ENCODE data around the gene AATK. TPM values are rescaled to one million over a fixed set of nuclear protein-coding genes. Genes with fewer than 3 reads are reported as not detected.

Gene AATK
- total RNA-seq, 1 experiment from 2014 or later: 24.2 TPM

DNA sequence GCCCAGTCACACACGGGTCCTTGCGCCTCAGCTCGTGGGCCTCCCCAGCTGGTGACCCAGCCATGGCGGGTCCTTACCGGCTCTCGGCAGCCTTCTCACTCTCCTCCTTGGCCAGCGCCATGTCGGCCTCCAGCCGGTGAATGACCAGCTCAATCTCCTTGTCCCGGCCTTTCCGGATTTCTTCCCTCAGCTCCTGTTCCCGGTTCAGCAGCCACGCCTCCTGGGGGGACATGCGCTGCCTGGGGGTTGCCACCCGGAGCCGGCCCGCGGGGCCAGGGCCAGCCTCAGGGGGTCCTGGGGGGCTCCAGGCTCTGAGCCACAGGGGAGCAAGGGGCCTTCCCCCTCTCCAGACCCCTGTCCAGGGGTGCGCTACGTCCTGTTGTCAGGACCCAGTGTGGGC is 25.1 kb upstream of the AATK start:
- no peak overlapping the region for H3K27ac ChIP-seq
- H3K36me3 ChIP-seq: peaks cover 18% of the 10 kb centered on the region; the same call in 1 of the 2 replicates
- H3K9me3 ChIP-seq (replicated peaks): no peaks in the 10 kb centered on the region
- no peaks in the 10 kb centered on the region for H3K4me1 ChIP-seq
- no peak overlapping the region for H3K4me3 ChIP-seq
- no peaks in the 10 kb centered on the region for H3K27me3 ChIP-seq
- no peak for DNase-seq

DNA sequence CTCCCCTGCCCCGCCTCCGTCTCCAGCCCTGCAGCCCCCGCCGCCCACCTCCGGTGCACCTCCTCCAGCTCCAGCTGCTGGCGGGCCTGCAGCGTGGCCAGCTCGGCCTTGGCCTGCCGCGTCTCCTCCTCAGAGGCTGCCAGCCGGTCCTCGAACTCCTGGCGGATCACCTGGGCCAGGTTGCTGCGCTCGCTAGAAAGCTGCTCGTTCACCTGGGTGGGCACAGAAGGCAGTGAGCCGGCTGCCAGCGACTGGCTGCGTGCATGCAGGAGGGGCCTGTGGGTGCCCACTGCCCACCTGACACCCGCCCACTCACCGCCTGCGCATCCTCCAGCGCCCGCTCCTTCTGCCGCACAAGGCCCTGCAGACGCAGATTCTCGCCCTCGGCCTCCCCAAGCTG is 24.6 kb upstream of the AATK start:
- H3K27ac ChIP-seq: no peak overlapping the region
- H3K27me3 ChIP-seq: no peaks in the 10 kb centered on the region
- no peaks in the 10 kb centered on the region; the same call in 1 of the 2 replicates for H3K4me1 ChIP-seq
- DNase-seq: no peak
- H3K9me3 ChIP-seq (replicated peaks): no peaks in the 10 kb centered on the region
- peaks cover 12% of the 10 kb centered on the region; the same call in 1 of the 2 replicates for H3K36me3 ChIP-seq
- no peak overlapping the region for H3K4me3 ChIP-seq

DNA sequence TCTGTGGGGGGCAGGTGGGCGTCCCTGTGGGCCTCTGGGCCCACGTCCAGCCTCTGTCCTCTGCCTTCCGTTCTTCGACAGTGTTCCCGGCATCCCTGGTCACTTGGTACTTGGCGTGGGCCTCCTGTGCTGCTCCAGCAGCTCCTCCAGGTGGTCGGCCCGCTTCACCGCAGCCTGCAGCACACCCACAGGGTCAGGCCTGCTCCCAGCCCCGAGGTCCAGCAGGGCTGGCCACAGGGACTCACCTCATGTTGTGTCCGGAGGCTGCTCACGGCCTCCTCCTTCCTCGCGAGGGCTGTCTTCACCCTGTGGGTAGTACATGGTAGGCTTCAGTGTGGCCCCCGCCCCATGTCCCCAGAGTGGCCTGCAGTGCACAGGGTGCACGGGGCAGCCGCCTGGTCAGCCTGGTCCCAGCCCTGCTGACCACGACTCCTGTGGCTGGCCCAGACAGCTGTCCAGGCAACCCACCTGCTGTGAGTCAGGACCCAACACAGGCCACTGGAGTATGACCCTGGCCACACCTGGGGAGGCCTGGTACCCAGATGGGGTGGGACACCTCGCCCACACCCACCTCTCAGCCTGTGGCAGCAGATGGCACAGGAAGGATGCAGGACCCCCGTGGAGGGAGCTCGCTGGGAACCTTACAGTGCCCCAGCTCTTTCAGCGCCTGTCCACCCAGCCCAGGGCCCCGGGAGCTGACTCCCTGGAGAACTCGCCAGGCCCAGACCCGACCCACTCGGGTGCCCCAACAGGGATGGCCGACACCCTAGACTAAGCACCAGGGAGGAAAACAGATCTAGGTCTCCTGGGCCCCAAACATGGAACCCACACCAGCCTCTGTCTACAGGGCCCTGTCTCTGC is 23.9 kb upstream of the AATK start:
- peak; percentile 56 to 62 for DNase-seq
- H3K4me3 ChIP-seq: no peak overlapping the region
- H3K4me1 ChIP-seq: peaks cover 7% of the 10 kb centered on the region
- no peaks in the 10 kb centered on the region for H3K27me3 ChIP-seq
- H3K9me3 ChIP-seq (replicated peaks): no peaks in the 10 kb centered on the region
- no peak overlapping the region for H3K27ac ChIP-seq
- H3K36me3 ChIP-seq: peaks cover 8% of the 10 kb centered on the region; the same call in 1 of the 2 replicates

DNA sequence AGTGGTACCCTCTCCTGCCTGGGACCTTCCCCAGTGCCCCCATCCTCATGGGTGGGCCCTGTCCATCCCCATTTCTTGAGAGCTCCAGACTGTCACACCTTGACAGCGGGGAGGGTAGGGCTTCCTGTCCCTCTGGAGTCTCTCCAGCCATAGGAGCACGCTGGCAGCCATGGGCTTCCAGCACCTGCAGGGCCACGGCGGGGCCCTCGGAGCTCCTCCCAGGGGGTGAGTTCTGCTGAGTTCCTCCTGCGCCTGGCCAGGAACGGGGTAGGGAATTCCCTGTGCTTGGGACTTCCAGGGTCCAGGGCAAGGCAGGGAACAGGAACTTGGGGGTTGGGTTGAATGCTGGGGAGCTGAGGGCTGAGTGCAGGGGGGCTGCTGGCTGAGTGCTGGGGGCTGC is 23.0 kb upstream of the AATK start:
- H3K4me3 ChIP-seq: no peak overlapping the region
- H3K36me3 ChIP-seq: peaks cover 4% of the 10 kb centered on the region; the same call in 1 of the 2 replicates
- H3K9me3 ChIP-seq (replicated peaks): no peaks in the 10 kb centered on the region
- H3K4me1 ChIP-seq: peaks cover 13% of the 10 kb centered on the region
- no peak overlapping the region for H3K27ac ChIP-seq
- no peaks in the 10 kb centered on the region for H3K27me3 ChIP-seq
- DNase-seq: no peak

DNA sequence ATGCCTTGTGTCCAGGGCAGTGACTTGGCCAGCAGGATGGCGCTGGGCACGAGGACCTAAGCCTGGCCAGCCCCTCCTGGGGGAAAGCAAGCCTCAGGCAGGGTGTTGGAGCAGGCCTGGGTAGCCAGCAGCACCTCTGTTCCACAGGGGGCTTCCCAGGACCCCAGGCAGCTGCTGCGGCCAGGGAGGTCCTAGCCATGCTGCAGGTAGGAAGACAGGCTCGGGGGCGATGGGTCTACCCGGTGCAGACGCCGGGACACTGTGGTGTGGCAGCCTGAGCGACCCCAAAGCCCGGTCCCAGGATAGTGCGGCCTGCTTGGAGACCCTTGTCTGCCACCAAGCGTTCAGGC is 22.4 kb upstream of the AATK start:
- no peaks in the 10 kb centered on the region for H3K9me3 ChIP-seq (replicated peaks)

DNA sequence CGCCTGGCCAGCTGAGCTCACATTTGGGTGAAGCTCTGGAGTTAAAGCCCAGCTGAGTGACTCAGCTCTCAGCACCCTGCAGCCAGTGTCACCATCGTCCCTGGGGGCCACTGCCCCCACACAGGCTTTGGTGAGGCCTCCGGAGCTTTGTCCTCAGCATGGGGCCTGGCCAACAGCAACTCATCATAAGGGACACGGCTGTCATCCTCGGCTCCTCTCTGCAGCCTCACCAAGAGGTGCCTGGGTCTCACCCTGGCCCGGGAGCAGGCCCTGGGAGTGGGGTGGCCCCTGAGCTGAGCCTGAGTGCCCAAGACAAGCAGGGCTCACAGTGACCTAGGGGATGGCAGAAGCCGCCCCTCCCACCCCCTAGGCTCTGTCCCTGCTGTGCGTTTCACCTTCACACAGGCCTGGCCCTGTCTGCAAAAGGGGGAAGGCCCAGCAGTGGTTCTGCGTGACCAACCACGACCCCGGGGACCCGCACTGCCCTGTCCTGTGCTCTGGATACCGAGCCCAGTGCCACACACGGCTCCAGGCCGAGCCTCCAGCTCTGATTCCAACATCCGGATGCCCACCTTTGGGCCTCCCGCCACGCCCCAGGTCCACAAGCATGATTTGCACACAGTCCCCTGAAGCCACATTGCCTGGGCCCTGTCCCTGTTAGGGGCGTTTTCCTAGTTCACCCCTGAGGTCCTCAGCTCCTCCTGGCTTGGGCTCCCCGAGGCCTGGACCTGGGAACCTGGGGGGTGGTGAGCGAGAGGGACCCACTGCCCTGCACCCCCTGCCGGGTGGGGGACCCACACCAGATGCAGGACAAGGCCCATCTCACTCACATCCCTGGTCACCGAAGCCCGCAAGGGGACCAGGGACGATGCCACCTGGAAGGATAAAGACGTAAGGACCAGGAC is 21.8 kb upstream of the AATK start:
- H3K9me3 ChIP-seq (replicated peaks): no peaks in the 10 kb centered on the region
- H3K4me1 ChIP-seq: peaks cover 13% of the 10 kb centered on the region
- H3K27ac ChIP-seq: no peak overlapping the region
- no peak overlapping the region for H3K4me3 ChIP-seq
- H3K27me3 ChIP-seq: no peaks in the 10 kb centered on the region
- no peak for DNase-seq
- peaks cover 4% of the 10 kb centered on the region; the same call in 1 of the 2 replicates for H3K36me3 ChIP-seq

More for the DNA sequence above, 22.4 kb upstream of the AATK start:
- H3K36me3 ChIP-seq: peaks cover 4% of the 10 kb centered on the region; the same call in 1 of the 2 replicates
- H3K27me3 ChIP-seq: no peaks in the 10 kb centered on the region
- H3K4me1 ChIP-seq: peaks cover 13% of the 10 kb centered on the region
- H3K4me3 ChIP-seq: no peak overlapping the region
- no peak overlapping the region for H3K27ac ChIP-seq
- no peak for DNase-seq

DNA sequence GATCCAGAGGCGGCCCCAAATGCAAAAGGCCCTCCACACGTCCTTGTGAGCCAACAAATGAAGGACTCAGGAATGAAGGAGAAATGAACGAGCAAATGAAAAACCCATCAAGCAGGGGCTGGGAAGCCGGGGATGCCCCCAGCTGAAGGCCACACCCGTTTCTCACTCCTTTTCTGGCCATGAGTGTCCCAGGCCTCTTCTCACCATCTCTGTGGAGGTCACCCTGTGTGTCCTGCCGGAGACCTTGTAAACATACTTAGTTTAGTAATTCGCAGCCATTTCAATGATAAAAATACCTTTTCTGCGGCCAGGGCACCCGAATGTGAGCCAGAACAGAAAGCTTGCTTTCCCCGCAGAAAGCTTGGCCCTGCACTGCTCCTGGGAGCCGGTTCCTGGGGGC is 21.1 kb upstream of the AATK start:
- Histone ChIP-seq H3K27me3 (no peaks in the 10 kb centered on the region), H3K36me3 (peaks cover 4% of the 10 kb centered on the region; the same call in 1 of the 2 replicates), H3K4me1 (peaks cover 13% of the 10 kb centered on the region), H3K4me3 (no peak overlapping the region), H3K9me3 (replicated peaks) (no peaks in the 10 kb centered on the region), H3K27ac (no peak overlapping the region)
- no peak for DNase-seq

DNA sequence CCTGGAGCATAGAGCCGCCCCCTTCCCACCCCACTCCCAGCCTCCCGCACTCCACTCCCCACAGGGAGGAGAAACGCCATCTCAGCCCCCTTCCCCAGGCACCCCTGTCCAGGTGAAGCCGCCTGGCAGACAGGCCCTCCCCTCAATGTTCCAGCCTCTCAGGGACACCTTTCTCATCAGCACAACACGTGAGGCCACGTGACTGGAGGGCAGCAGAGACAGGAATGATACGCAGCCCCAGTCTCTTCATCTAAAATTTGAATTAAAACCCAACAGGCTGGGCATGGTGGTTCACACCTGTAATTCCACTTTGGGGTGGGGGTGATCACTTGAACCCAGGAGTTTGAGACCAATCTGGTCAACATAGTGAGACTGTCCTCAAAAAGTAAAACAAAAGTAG is 20.2 kb upstream of the AATK start:
- Histone ChIP-seq H3K4me1 (peaks cover 13% of the 10 kb centered on the region), H3K9me3 (replicated peaks) (no peaks in the 10 kb centered on the region), H3K27ac (no peak overlapping the region), H3K36me3 (peaks cover 4% of the 10 kb centered on the region; the same call in 1 of the 2 replicates), H3K27me3 (no peaks in the 10 kb centered on the region), H3K4me3 (no peak overlapping the region)
- DNase-seq: no peak

DNA sequence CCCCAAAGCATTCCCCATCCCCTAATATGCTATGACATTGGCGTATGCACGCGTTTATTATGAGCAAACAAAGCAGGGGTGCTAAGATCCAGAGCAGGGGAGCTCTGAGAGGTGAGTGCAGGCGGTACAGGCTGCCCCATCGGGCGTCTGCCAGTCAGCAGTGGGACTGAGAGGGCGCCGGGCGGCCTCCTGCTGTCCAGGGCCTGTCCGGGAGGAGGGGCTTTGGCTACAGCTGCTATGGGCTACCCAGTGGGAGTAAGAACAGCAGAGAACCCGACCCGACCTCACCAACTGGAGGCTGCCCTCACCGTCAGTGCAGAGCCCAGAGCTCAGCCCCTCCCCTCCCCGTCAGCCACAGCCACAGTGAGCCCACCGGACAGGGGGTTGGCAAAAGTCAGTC is 18.5 kb upstream of the AATK start:
- Histone ChIP-seq H3K4me1 (peaks cover 21% of the 10 kb centered on the region), H3K4me3 (no peak overlapping the region), H3K27me3 (no peaks in the 10 kb centered on the region), H3K9me3 (replicated peaks) (no peaks in the 10 kb centered on the region), H3K36me3 (no peaks in the 10 kb centered on the region), H3K27ac (no peak overlapping the region)
- DNase-seq: peak; percentile 97

DNA sequence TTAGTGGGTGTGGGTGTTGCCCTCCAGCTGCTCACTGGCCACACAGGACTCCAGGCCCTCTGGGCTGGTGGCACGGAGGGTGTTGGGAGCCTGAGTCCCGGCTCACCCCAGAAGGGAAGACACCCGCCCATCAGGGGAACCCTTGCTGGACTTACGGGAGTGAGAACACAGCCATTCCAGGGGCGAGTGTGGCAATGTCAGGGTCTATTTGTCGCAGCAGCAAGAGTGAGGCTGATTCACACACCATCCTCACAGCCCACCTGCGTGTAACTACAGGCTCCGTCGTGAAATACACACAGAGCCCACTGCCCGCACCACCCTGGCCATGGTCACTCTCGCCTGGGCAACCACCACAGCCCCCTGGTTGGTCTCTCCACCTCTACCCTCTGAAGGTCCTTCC is 17.8 kb upstream of the AATK start:
- no peak overlapping the region for H3K4me3 ChIP-seq
- 0 out of 2 replicates have a peak, but pooled peaks cover under 1% of the 10 kb centered on the region for H3K27me3 ChIP-seq
- no peaks in the 10 kb centered on the region for H3K9me3 ChIP-seq (replicated peaks)
- DNase-seq: no peak
- H3K4me1 ChIP-seq: peaks cover 29% of the 10 kb centered on the region
- no peak overlapping the region for H3K27ac ChIP-seq
- no peaks in the 10 kb centered on the region for H3K36me3 ChIP-seq

DNA sequence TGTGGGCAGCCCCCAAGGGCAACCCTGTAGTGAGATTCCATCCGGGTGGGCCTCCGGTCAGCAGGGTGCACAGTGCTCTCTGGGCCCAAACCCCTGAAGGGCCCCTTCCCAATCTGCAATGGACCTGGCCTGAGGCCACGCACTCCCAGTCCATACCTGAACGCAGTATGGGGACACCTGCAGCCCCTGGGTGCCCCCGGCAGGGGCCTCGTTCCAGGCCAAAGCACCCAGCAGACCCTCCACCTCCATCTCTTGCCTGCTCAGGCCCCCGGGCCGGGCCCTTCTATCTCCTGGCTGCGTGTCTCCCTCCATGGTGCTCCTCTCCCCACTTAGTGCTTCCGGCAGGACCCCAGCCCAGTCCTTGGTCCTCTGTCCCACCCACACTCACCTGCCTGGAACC is 17.3 kb upstream of the AATK start:
- Histone ChIP-seq H3K27me3 (peaks cover 5% of the 10 kb centered on the region; the same call in 1 of the 2 replicates), H3K4me3 (no peak overlapping the region), H3K36me3 (no peaks in the 10 kb centered on the region), H3K4me1 (peaks cover 33% of the 10 kb centered on the region), H3K9me3 (replicated peaks) (no peaks in the 10 kb centered on the region), H3K27ac (no peak overlapping the region)
- DNase-seq: no peak

DNA sequence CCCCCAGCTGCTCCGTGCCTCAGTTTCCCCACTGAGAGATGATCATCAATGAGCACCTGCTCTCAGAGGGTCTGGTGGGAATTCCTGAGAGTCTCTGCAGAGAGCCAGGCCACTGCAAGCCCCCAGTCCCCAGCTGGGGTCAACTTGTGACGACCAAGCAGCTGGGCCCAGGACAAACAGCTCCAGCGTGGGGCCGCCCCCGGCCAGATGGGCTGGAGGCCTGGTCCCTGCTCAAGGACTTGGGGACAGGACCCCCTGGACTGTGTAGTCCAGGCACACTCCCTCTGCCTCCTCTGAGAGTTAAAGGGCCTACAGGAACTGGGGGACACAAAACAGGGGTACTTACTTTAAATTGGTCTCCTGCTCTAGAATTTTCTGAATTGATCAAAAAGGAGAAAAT is 16.6 kb upstream of the AATK start:
- Histone ChIP-seq H3K4me3 (no peak overlapping the region), H3K27me3 (peaks cover 5% of the 10 kb centered on the region; the same call in 1 of the 2 replicates), H3K9me3 (replicated peaks) (no peaks in the 10 kb centered on the region), H3K36me3 (no peaks in the 10 kb centered on the region), H3K27ac (no peak overlapping the region), H3K4me1 (peaks cover 33% of the 10 kb centered on the region)
- DNase-seq: no peak

DNA sequence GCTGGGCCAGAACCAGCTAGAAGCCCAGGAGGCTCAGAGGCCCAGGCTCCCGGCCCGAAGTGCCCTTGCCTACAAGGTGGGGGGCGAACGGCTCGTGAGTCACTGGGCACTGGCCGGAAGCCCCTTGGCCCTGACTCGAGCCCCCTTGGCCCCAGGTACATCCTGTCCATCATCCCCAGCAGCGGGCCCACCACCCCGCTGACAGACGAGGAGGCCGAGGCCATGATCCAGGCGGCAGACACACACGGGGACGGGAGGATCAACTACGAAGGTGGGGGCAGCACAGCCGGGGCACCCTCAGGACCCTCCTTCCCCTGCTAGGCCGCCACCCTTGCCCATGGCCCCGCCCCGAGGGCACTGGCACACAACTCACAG is 15.8 kb upstream of the AATK start:
- DNase-seq: no peak
- H3K36me3 ChIP-seq: no peaks in the 10 kb centered on the region
- no peaks in the 10 kb centered on the region for H3K9me3 ChIP-seq (replicated peaks)
- no peak overlapping the region for H3K4me3 ChIP-seq
- H3K27ac ChIP-seq: no peak overlapping the region
- H3K27me3 ChIP-seq: peaks cover 5% of the 10 kb centered on the region; the same call in 1 of the 2 replicates
- peaks cover 33% of the 10 kb centered on the region for H3K4me1 ChIP-seq

DNA sequence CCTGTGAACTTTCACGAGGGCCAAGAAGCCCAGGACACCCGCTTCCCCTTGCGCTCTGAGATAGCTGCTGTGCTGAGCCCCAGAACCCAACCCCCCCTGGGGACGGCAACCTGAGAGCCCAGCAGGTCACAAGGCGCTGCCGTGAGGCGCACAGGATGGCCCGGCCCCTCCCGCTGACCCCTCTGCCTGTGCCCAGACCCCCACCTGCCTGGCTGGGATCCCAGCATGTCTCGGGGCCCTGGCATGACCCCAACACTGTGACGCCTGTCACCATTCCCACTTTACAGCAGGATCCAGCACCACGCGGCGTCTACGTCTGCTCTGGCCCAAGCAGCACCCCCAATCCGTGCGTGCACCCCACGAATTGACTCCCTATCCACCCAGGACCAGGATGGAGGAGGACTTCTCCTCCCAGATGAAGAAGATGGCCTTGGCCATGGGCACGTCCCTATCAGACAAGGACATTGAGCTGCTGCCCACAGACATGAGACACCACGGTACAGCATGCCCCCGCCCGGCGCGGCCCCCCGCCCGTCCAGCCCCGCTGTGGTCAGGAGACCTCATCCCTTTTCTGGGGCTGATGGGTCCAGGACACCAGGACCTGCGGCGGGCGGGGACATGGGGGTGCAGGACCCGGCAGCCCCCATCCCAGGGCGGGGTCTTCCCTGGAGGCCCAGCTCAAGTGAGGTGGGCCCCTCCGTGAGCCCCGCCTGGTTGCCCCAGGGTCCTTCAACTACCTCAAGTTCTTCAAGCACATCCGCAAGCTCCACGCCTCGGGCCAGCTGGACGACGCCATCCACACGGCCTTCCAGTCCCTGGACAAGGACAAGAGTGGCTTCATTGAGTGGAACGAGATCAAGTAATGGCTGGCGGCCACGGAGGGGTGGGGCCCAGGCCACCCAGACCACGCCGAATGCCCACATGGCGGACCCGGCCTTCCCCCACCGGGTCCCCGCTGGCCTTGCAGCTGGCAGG is 15.1 kb upstream of the AATK start:
- H3K9me3 ChIP-seq (replicated peaks): no peaks in the 10 kb centered on the region
- DNase-seq: no peak
- no peak overlapping the region for H3K27ac ChIP-seq
- peaks cover 5% of the 10 kb centered on the region; the same call in 1 of the 2 replicates for H3K27me3 ChIP-seq
- no peaks in the 10 kb centered on the region for H3K36me3 ChIP-seq
- H3K4me3 ChIP-seq: no peak overlapping the region
- H3K4me1 ChIP-seq: peaks cover 33% of the 10 kb centered on the region
